ENCODE results near the gene CST3.

GRCh38 chr20:23640018-23640601 lies 2.4 kb upstream of the CST3 start:
- no peak for TF ChIP-seq TAF1 (IDR thresholded peaks at IDR 0.05; ENCODE audit: low read depth)
- no peak for TF ChIP-seq EP300 (IDR thresholded peaks at IDR 0.05; ENCODE audit: borderline replicate concordance)
- TF ChIP-seq CREB1 (IDR thresholded peaks at IDR 0.05; ENCODE audit: low read depth), result no peak
- TF ChIP-seq YY1 (IDR thresholded peaks at IDR 0.05; ENCODE audit: low read depth), result no peak
- no peak for TF ChIP-seq REST (IDR thresholded peaks at IDR 0.05; ENCODE audit: low read depth)
- no peak for TF ChIP-seq MAX (IDR thresholded peaks at IDR 0.05)
- no peak for TF ChIP-seq TCF12 (IDR thresholded peaks at IDR 0.05; ENCODE audit: low read depth)
- no peak for TF ChIP-seq EGR1 (IDR thresholded peaks at IDR 0.05)
- TF ChIP-seq CEBPB (IDR thresholded peaks at IDR 0.05), result no peak

Measured in Ishikawa (cell line).